ENCODE data around the gene TMEM9B.

TMEM9B gene

GRCh38 chr11:8963569-8964323 lies 496 bp downstream of the TMEM9B start:
- H2AFZ ChIP-seq (ENCODE audit: low read length) = peak overlapping the region; percentile 97
- H3K27me3 ChIP-seq (ENCODE audit: insufficient read depth, low read length, poor library complexity, severe bottlenecking) = no peaks in the 10 kb centered on the region

GRCh38 chr11:8962841-8963240 lies 1.4 kb downstream of the TMEM9B start:
- no peaks in the 10 kb centered on the region for H3K27me3 ChIP-seq (ENCODE audit: insufficient read depth, low read length, poor library complexity, severe bottlenecking)
- H3K9me2 ChIP-seq (replicated peaks; ENCODE audit: low read depth, low read length) = no peaks in the 10 kb centered on the region
- peak overlapping the region; percentile 89 for H3K9ac ChIP-seq (ENCODE audit: low read depth, low read length, poor library complexity, severe bottlenecking)
- H2AFZ ChIP-seq (ENCODE audit: low read length) = no peak overlapping the region
- peak overlapping the region; percentile 97 for H3K4me3 ChIP-seq (ENCODE audit: low read length, poor library complexity, severe bottlenecking)
- H3K4me2 ChIP-seq (ENCODE audit: low read depth, low read length, poor library complexity, severe bottlenecking) = peak overlapping the region; percentile 99
- H3K4me1 ChIP-seq (ENCODE audit: insufficient read depth, low read length, poor library complexity, severe bottlenecking) = peaks cover 30% of the 10 kb centered on the region
- peaks cover 26% of the 10 kb centered on the region for H4K20me1 ChIP-seq (ENCODE audit: insufficient read depth, low read length, poor library complexity, severe bottlenecking)
- no peak for TF ChIP-seq EZH2phosphoT487 (IDR thresholded peaks at IDR 0.05; ENCODE audit: borderline replicate concordance)
- TF ChIP-seq CTCF (conservative IDR thresholded peaks at IDR 0.05; ENCODE audit: low read length) = no peak
- 0 out of 2 replicates have a peak, but pooled peaks cover 3% of the 10 kb centered on the region for H3K36me3 ChIP-seq (ENCODE audit: insufficient read depth, low read length)
- peaks cover 46% of the 10 kb centered on the region for H3K79me2 ChIP-seq (ENCODE audit: insufficient read depth, low read length)
- no peaks in the 10 kb centered on the region for H3K9me3 ChIP-seq (ENCODE audit: insufficient read depth, low read depth, low read length)
- H3F3A ChIP-seq (ENCODE audit: low read depth) = no peaks in the 10 kb centered on the region

More at GRCh38 chr11:8963569-8964323, 496 bp downstream of the TMEM9B start:
- no peak for TF ChIP-seq EZH2phosphoT487 (IDR thresholded peaks at IDR 0.05; ENCODE audit: borderline replicate concordance)
- TF ChIP-seq CTCF (conservative IDR thresholded peaks at IDR 0.05; ENCODE audit: low read length) = no peak
- no peaks in the 10 kb centered on the region for H3K9me3 ChIP-seq (ENCODE audit: insufficient read depth, low read depth, low read length)
- H3K36me3 ChIP-seq (ENCODE audit: insufficient read depth, low read length) = 0 out of 2 replicates have a peak, but pooled peaks cover 3% of the 10 kb centered on the region
- H4K20me1 ChIP-seq (ENCODE audit: insufficient read depth, low read length, poor library complexity, severe bottlenecking) = peaks cover 25% of the 10 kb centered on the region
- H3K4me3 ChIP-seq (ENCODE audit: low read length, poor library complexity, severe bottlenecking) = peak overlapping the region; percentile 97
- H3K79me2 ChIP-seq (ENCODE audit: insufficient read depth, low read length) = peaks cover 45% of the 10 kb centered on the region
- H3K4me2 ChIP-seq (ENCODE audit: low read depth, low read length, poor library complexity, severe bottlenecking) = peak overlapping the region; percentile 99
- no peaks in the 10 kb centered on the region for H3F3A ChIP-seq (ENCODE audit: low read depth)
- H3K9me2 ChIP-seq (replicated peaks; ENCODE audit: low read depth, low read length) = no peaks in the 10 kb centered on the region
- peak overlapping the region; percentile 89 for H3K9ac ChIP-seq (ENCODE audit: low read depth, low read length, poor library complexity, severe bottlenecking)
- H3K4me1 ChIP-seq (ENCODE audit: insufficient read depth, low read length, poor library complexity, severe bottlenecking) = peaks cover 30% of the 10 kb centered on the region

- H3K9ac ChIP-seq (ENCODE audit: low read depth, low read length, poor library complexity, severe bottlenecking) = peak overlapping the region; percentile 89
- peaks cover 46% of the 10 kb centered on the region for H3K79me2 ChIP-seq (ENCODE audit: insufficient read depth, low read length)
Measured at GRCh38 chr11:8961401-8961800, 2.8 kb downstream of the TMEM9B start.

More at GRCh38 chr11:8961401-8961800, 2.8 kb downstream of the TMEM9B start:
- TF ChIP-seq EZH2phosphoT487 (IDR thresholded peaks at IDR 0.05; ENCODE audit: borderline replicate concordance) (no peak), CTCF (conservative IDR thresholded peaks at IDR 0.05; ENCODE audit: low read length) (no peak)
- Histone ChIP-seq H4K20me1 (ENCODE audit: insufficient read depth, low read length, poor library complexity, severe bottlenecking) (peaks cover 32% of the 10 kb centered on the region), H3K4me2 (ENCODE audit: low read depth, low read length, poor library complexity, severe bottlenecking) (peak overlapping the region; percentile 99), H3K27me3 (ENCODE audit: insufficient read depth, low read length, poor library complexity, severe bottlenecking) (no peaks in the 10 kb centered on the region), H2AFZ (ENCODE audit: low read length) (no peak overlapping the region), H3K36me3 (ENCODE audit: insufficient read depth, low read length) (0 out of 2 replicates have a peak, but pooled peaks cover 3% of the 10 kb centered on the region), H3K4me3 (ENCODE audit: low read length, poor library complexity, severe bottlenecking) (peak overlapping the region; percentile 97), H3K9me3 (ENCODE audit: insufficient read depth, low read depth, low read length) (no peaks in the 10 kb centered on the region), H3K9me2 (replicated peaks; ENCODE audit: low read depth, low read length) (no peaks in the 10 kb centered on the region), H3F3A (ENCODE audit: low read depth) (no peaks in the 10 kb centered on the region), H3K4me1 (ENCODE audit: insufficient read depth, low read length, poor library complexity, severe bottlenecking) (peaks cover 30% of the 10 kb centered on the region)
